Brain microvascular endothelial cell (primary cell): ENCODE results near the gene TP53I11.

Experiments
- DNase-seq: peaks from one replicate; pipeline ENCODE4 v3.0.0-alpha.2; 2020
- H3K27ac ChIP-seq: fragments of 250-450 bp; sonication (Bioruptor Pico); 2 replicates; pipeline ENCODE4 v1.5.1; 2020; ENCODE audit warnings: mild to moderate bottlenecking, moderate library complexity
- H3K27me3 ChIP-seq: fragments of 250-450 bp; sonication (Bioruptor Pico); replicated peaks from 2 replicates; pipeline ENCODE4 v1.5.1; 2020; ENCODE audit warnings: mild to moderate bottlenecking
- H3K36me3 ChIP-seq: fragments of 250-450 bp; sonication (Bioruptor Pico); replicated peaks from 2 replicates; pipeline ENCODE4 v1.5.1; 2020; ENCODE audit warnings: mild to moderate bottlenecking
- H3K4me3 ChIP-seq: 2 replicates; pipeline ENCODE4 v1.5.1; 2011; ENCODE audit warnings: low read depth, mild to moderate bottlenecking, control low read depth, low read length, moderate library complexity
- CTCF ChIP-seq: IDR thresholded peaks from 2 replicates; pipeline ENCODE4 v1.5.1; 2011; ENCODE audit warnings: low read depth, mild to moderate bottlenecking, moderate library complexity, low read length, control low read depth, inconsistent platforms; ENCODE audit errors: missing control alignments
- in situ Hi-C: cut with HindIII; loops from 2 replicates; pipeline ENCODE4 v1.10.0; 2017; ENCODE audit warnings: low sequenced_read_pairs, low pct_ligation_motif_present

The TP53I11 gene

GRCh38 chr11:44952500-44953260, 2.0 kb upstream of the TP53I11 start:
- Histone ChIP-seq H3K4me3 (no peak overlapping the region), H3K27ac (no peak overlapping the region), H3K27me3 (no peaks in the 10 kb centered on the region), H3K36me3 (no peaks in the 10 kb centered on the region)
- in situ Hi-C loops, result no loop called here
- no peak for TF ChIP-seq CTCF
- DNase-seq, result no peak

- Histone ChIP-seq H3K27me3 (no peaks in the 10 kb centered on the region), H3K4me3 (no peak overlapping the region), H3K27ac (no peak overlapping the region), H3K36me3 (no peaks in the 10 kb centered on the region)
- no peak for TF ChIP-seq CTCF
- in situ Hi-C loops, result no loop called here
- no peak for DNase-seq
These were observed 1.4 kb upstream of the TP53I11 start for GRCh38 chr11:44952082-44952481.

GRCh38 chr11:44950031-44950624, 555 bp downstream of the TP53I11 start:
- in situ Hi-C loops, result no loop called here
- no peak for DNase-seq
- Histone ChIP-seq H3K27me3 (no peaks in the 10 kb centered on the region), H3K36me3 (no peaks in the 10 kb centered on the region), H3K4me3 (peak overlapping the region; percentile 62), H3K27ac (no peak overlapping the region)
- TF ChIP-seq CTCF, result no peak

GRCh38 chr11:44949160-44950030, 1.3 kb downstream of the TP53I11 start:
- Histone ChIP-seq H3K27ac (no peak overlapping the region), H3K27me3 (no peaks in the 10 kb centered on the region), H3K4me3 (peak overlapping the region; percentile 62), H3K36me3 (no peaks in the 10 kb centered on the region)
- DNase-seq, result peak; percentile 18
- in situ Hi-C loops, result loop anchor here (25.0 kb wide), 1 partner anchor 388 kb away; no protein-coding TSS in a partner anchor
- peak; percentile 77 for TF ChIP-seq CTCF

- DNase-seq, result no peak
These were observed 2.5 kb downstream of the TP53I11 start for GRCh38 chr11:44948155-44948554.

More at GRCh38 chr11:44948155-44948554, 2.5 kb downstream of the TP53I11 start:
- TF ChIP-seq CTCF, result no peak
- H3K4me3 ChIP-seq, result no peak overlapping the region
- no peaks in the 10 kb centered on the region for H3K27me3 ChIP-seq
- in situ Hi-C loops, result loop anchor here (25.0 kb wide), 1 partner anchor 389 kb away; no protein-coding TSS in a partner anchor
- no peaks in the 10 kb centered on the region for H3K36me3 ChIP-seq
- no peak overlapping the region for H3K27ac ChIP-seq
